K562 (cell line): Measurements from ENCODE around the gene DENND2C. TPM values are rescaled to one million over a fixed set of nuclear protein-coding genes. Genes with fewer than 3 reads are reported as not detected.

Experiments used
- DACH1 ChIP-seq: fragments of 450-650 bp; IDR thresholded peaks from 2 replicates; pipeline ENCODE4 v1.6.1; 2018; ENCODE audit not compliant: partially characterized antibody
- ELF1 ChIP-seq: fragments of 200-800 bp; sonication (Bioruptor generic); IDR thresholded peaks from 2 replicates; pipeline ENCODE4 v1.6.1; 2016; ENCODE audit warnings: missing genetic modification characterization, missing compliant biosample characterization
- ETV5 ChIP-seq: sonication (generic); formaldehyde crosslinking; IDR thresholded peaks from 2 replicates; pipeline ENCODE4 v1.4.0; 2020; ENCODE audit warnings: low read depth, mild to moderate bottlenecking, missing genetic modification reagents
- GTF2E2 ChIP-seq: fragments of 200-800 bp; sonication (Bioruptor generic); IDR thresholded peaks from 2 replicates; pipeline ENCODE4 v1.6.1; 2016; ENCODE audit warnings: missing genetic modification characterization, missing compliant biosample characterization
- SP1 ChIP-seq: sonication (generic); formaldehyde crosslinking; IDR thresholded peaks from 2 replicates; pipeline ENCODE4 v1.8.1; 2022; ENCODE audit warnings: mild to moderate bottlenecking, missing genetic modification reagents
- TAF7 ChIP-seq: fragments of 450-650 bp; IDR thresholded peaks from 2 replicates; pipeline ENCODE4 v1.6.1; 2016; ENCODE audit warnings: missing genetic modification characterization, missing compliant biosample characterization
- TRIM24 ChIP-seq, 2 experiments: fragments of 450-650 bp; IDR thresholded peaks; 2 replicates each; pipeline ENCODE4 v1.6.1; 2016
- ZSCAN29 ChIP-seq: fragments of 450-650 bp; IDR thresholded peaks from 2 replicates; pipeline ENCODE4 v1.6.1; 2017
- polyA plus RNA-seq, 8 experiments: library from polyadenylated mRNA; depleted of rRNA in 4 of 8; stranded (reverse) in 5 of 8; unstranded in 3 of 8; fragments of >200 nt; fragmentation: Nextera tagmentation in 2 of 8; fragmentation: Illumina TruSeq in 1 of 8; extraction: Ambion mirVana in 2 of 8; extraction: Trizol in 1 of 8; gene quantifications; 2 replicates each; pipeline versions ENCODE4 v1.2.1 to v1.2.3, GENCODE V29; 2011 to 2014; ENCODE audit warnings: inconsistent platforms in 1 of 8, missing spikeins in 1 of 8
- total RNA-seq, 7 experiments: library from RNA; depleted of rRNA in 6 of 7; stranded (reverse); fragments of >200 nt in 6 of 7; fragmentation: Illumina TruSeq in 2 of 7; extraction: Trizol in 2 of 7; gene quantifications; 2 replicates each; pipeline versions ENCODE4 v1.2.1 to v1.2.3, GENCODE V29; 2011 to 2021; ENCODE audit warnings: low replicate concordance in 1 of 7
- TF ChIP-seq, protein P1 (sequence below): fragments of 250-450 bp; sonication (Bioruptor Pico); IDR thresholded peaks from 2 replicates; pipeline ENCODE4 v1.4.0; 2020; ENCODE audit warnings: mild to moderate bottlenecking, moderate library complexity
- TF ChIP-seq, protein P2 (sequence below): fragments of 450-650 bp; IDR thresholded peaks from 2 replicates; pipeline ENCODE4 v1.6.1; 2017; ENCODE audit warnings: antibody characterized with exemption
- TF ChIP-seq, protein P3 (sequence below): fragments of 450-650 bp; IDR thresholded peaks from 2 replicates; pipeline ENCODE4 v1.6.1; 2014; ENCODE audit warnings: low read depth, mild to moderate bottlenecking, moderate library complexity, borderline replicate concordance
- TF ChIP-seq, protein P4 (sequence below): sonication (generic); formaldehyde crosslinking; IDR thresholded peaks from 2 replicates; pipeline ENCODE4 v1.8.1; 2023; ENCODE audit warnings: mild to moderate bottlenecking, missing genetic modification reagents

Gene DENND2C
- total and polyA plus RNA-seq, 9 of the 15 experiments (the other 6 are each of a cell fraction or from before 2014, with no cell fraction given) = 0.03 to 0.25 (median 0.14) TPM

DNA sequence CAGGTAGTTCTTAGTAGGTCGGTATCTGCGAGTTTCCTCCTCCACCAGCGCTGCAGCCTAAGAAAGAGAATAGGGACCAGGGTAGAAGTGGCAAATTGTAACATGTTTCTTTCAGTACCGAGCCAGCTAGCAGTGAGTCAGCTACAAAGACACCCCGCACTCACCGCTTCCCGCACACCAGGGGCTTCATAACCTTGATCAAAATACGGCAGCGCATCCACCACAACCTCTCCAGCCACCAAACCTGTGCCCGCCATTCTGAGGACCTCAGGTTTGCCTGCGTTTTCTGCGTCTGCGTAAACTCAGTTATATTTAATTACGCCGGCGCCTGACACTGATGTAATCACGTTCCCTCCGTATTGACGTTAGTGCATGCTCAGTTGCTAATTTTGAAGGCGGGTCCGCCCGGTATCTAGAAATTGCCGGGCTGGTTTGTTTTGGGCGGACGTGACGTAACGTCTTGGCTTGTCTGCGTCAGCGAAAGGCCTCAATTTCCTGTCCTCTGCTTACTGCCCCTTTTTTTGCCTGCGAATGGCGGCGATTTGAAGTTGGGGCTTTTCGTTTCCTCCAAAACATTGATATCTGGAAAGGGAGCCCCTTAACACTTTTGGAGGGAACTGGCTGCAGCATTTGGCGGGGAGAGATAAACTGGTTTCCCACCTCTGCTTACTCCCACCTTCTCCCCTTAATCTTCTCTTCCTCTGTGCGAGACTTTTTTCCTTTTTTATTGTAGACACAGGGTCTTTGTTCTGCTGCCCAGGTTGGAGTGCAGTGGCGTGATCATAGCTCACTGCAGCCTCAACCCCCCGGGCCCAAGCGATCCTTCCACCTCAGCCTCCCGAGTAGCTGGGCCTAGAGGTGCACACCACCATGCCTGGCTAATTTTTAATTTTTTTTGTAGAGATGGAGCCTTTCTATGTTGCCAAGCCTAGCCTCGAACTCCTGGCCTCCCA, 88.2 kb downstream of the DENND2C start, which contains the start of gene BCAS2 (continued):
- TF ChIP-seq, protein P1, sequence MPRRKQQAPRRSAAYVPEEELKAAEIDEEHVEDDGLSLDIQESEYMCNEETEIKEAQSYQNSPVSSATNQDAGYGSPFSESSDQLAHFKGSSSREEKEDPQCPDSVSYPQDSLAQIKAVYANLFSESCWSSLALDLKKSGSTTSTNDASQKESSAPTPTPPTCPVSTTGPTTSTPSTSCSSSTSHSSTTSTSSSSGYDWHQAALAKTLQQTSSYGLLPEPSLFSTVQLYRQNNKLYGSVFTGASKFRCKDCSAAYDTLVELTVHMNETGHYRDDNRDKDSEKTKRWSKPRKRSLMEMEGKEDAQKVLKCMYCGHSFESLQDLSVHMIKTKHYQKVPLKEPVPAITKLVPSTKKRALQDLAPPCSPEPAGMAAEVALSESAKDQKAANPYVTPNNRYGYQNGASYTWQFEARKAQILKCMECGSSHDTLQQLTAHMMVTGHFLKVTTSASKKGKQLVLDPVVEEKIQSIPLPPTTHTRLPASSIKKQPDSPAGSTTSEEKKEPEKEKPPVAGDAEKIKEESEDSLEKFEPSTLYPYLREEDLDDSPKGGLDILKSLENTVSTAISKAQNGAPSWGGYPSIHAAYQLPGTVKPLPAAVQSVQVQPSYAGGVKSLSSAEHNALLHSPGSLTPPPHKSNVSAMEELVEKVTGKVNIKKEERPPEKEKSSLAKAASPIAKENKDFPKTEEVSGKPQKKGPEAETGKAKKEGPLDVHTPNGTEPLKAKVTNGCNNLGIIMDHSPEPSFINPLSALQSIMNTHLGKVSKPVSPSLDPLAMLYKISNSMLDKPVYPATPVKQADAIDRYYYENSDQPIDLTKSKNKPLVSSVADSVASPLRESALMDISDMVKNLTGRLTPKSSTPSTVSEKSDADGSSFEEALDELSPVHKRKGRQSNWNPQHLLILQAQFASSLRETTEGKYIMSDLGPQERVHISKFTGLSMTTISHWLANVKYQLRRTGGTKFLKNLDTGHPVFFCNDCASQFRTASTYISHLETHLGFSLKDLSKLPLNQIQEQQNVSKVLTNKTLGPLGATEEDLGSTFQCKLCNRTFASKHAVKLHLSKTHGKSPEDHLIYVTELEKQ = 0 out of 2 replicates have a peak, but pooled peaks have one; percentile 34
- peak; percentile 65 for TF ChIP-seq ELF1 (tag)
- TF ChIP-seq DACH1 = no peak
- TF ChIP-seq ETV5 (CRISPR knock-in tag) = 0 out of 2 replicates have a peak, but pooled peaks have one; percentile 0
- peak; percentile 60; the same call in 1 of the 2 replicates for TF ChIP-seq SP1
- TF ChIP-seq, protein P2, sequence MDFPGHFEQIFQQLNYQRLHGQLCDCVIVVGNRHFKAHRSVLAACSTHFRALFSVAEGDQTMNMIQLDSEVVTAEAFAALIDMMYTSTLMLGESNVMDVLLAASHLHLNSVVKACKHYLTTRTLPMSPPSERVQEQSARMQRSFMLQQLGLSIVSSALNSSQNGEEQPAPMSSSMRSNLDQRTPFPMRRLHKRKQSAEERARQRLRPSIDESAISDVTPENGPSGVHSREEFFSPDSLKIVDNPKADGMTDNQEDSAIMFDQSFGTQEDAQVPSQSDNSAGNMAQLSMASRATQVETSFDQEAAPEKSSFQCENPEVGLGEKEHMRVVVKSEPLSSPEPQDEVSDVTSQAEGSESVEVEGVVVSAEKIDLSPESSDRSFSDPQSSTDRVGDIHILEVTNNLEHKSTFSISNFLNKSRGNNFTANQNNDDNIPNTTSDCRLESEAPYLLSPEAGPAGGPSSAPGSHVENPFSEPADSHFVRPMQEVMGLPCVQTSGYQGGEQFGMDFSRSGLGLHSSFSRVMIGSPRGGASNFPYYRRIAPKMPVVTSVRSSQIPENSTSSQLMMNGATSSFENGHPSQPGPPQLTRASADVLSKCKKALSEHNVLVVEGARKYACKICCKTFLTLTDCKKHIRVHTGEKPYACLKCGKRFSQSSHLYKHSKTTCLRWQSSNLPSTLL = no peak
- TF ChIP-seq, protein P3, sequence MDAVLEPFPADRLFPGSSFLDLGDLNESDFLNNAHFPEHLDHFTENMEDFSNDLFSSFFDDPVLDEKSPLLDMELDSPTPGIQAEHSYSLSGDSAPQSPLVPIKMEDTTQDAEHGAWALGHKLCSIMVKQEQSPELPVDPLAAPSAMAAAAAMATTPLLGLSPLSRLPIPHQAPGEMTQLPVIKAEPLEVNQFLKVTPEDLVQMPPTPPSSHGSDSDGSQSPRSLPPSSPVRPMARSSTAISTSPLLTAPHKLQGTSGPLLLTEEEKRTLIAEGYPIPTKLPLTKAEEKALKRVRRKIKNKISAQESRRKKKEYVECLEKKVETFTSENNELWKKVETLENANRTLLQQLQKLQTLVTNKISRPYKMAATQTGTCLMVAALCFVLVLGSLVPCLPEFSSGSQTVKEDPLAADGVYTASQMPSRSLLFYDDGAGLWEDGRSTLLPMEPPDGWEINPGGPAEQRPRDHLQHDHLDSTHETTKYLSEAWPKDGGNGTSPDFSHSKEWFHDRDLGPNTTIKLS = peak; percentile 78
- peak; percentile 46 to 56; a peak in 2 of 4 replicates for TF ChIP-seq TRIM24 (IDR thresholded peaks at IDR 0.05)
- TF ChIP-seq, protein P4, sequence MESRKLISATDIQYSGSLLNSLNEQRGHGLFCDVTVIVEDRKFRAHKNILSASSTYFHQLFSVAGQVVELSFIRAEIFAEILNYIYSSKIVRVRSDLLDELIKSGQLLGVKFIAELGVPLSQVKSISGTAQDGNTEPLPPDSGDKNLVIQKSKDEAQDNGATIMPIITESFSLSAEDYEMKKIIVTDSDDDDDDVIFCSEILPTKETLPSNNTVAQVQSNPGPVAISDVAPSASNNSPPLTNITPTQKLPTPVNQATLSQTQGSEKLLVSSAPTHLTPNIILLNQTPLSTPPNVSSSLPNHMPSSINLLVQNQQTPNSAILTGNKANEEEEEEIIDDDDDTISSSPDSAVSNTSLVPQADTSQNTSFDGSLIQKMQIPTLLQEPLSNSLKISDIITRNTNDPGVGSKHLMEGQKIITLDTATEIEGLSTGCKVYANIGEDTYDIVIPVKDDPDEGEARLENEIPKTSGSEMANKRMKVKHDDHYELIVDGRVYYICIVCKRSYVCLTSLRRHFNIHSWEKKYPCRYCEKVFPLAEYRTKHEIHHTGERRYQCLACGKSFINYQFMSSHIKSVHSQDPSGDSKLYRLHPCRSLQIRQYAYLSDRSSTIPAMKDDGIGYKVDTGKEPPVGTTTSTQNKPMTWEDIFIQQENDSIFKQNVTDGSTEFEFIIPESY (CRISPR knock-in tag) = peak; percentile 19; the same call in 1 of the 2 replicates
- no peak; the same call in 1 of the 2 replicates for TF ChIP-seq GTF2E2 (tag)
- peak; percentile 80 for TF ChIP-seq TAF7 (tag)
- peak; percentile 88 for TF ChIP-seq ZSCAN29
